NB4 (cell line): Measurements from ENCODE around the gene PGBD5.

Experiments used
- CTCF ChIP-seq: IDR thresholded peaks from one replicate; pipeline ENCODE4 v1.5.1; 2012; ENCODE audit warnings: low read depth, low read length
- MAX ChIP-seq: IDR thresholded peaks from 2 replicates; pipeline ENCODE4 v1.6.1; 2011; ENCODE audit warnings: low read depth, low read length
- POLR2A ChIP-seq: IDR thresholded peaks from 2 replicates; pipeline ENCODE4 v1.6.1; 2011; ENCODE audit warnings: mild to moderate bottlenecking; ENCODE audit not compliant: insufficient read length; ENCODE audit errors: extremely low read depth

- TF ChIP-seq CTCF (no peak), POLR2A (no peak), MAX (no peak)
Measured at GRCh38 chr1:230272557-230272956, 153.6 kb downstream of the PGBD5 start.
